GM12878 (cell line): ENCODE measurements around the gene CTDP1. TPM values are rescaled to one million over a fixed set of nuclear protein-coding genes. Genes with fewer than 3 reads are reported as not detected.

Experiments used
- ATAC-seq: fragments of 200-7000 bp; cut with Tn5 transposase; 3 replicates; pipeline ENCODE4 v1.9.1; 2020; ENCODE audit warnings: mild to moderate bottlenecking, moderate library complexity
- BruUV-seq: library from RNA; stranded (reverse); fragments of 400-500 nt; replicated peaks from 2 replicates; lab custom pipeline; 2021; lab: Mats Ljungman, UMichigan
- CTCF ChIA-PET: fragments of 300-600 bp; sonication (Branson Sonifier 250); formaldehyde crosslinking; extraction: SDS; loops from one replicate; lab custom pipeline; 2021; ENCODE audit warnings: inconsistent platforms; lab: Yijun Ruan, JAX
- POLR2A ChIA-PET: fragments of 350-600 bp; formaldehyde crosslinking; extraction: SDS; loops from one replicate; lab custom pipeline; 2021; ENCODE audit warnings: inconsistent platforms; lab: Charles Lee
- RAD21 ChIA-PET: fragments of 300-600 bp; sonication (Branson Sonifier 250); formaldehyde crosslinking; loops from one replicate; lab custom pipeline; 2023; ENCODE audit warnings: antibody characterized with exemption; ENCODE audit not compliant: unreplicated experiment; lab: Charles Lee
- SMC1A ChIA-PET: fragments of 300-600 bp; sonication (Branson Sonifier 250); formaldehyde crosslinking; loops from one replicate; lab custom pipeline; 2023; ENCODE audit not compliant: unreplicated experiment, uncharacterized antibody; lab: Charles Lee
- DNase-seq: peaks from one replicate; pipeline ENCODE4 v3.0.0-alpha.2; 2011; ENCODE audit warnings: low read depth, low spot score
- FAIRE-seq: peaks from 3 replicates; lab custom pipeline; 2011; peaks lifted over from hg19 to GRCh38; lab: Jason Lieb, UNC
- H2AFZ ChIP-seq: 2 replicates; pipeline ENCODE4 v1.6.0; 2011; ENCODE audit warnings: low read depth, low read length, control low read depth; ENCODE audit not compliant: control insufficient read depth
- H3K27ac ChIP-seq: 2 replicates; pipeline ENCODE4 v1.5.1; 2011; ENCODE audit warnings: control low read depth; ENCODE audit not compliant: control insufficient read depth, insufficient read depth
- H3K27me3 ChIP-seq, 2 experiments: replicated peaks in 1 of 2; 2 replicates each; pipeline versions ENCODE4 v1.6.0 to v1.6.1; 2011; ENCODE audit warnings: low read length in 1 of 2; ENCODE audit not compliant: control insufficient read depth in 2 of 2, insufficient read depth in 2 of 2
- H3K36me3 ChIP-seq, 2 experiments: 2 replicates each; pipeline ENCODE4 v1.5.1; 2011; ENCODE audit warnings: low read length in 1 of 2; ENCODE audit not compliant: control insufficient read depth in 2 of 2, insufficient read depth in 2 of 2
- H3K4me1 ChIP-seq: 2 replicates; pipeline ENCODE4 v1.6.1; 2011; ENCODE audit warnings: mild to moderate bottlenecking, low read length, moderate library complexity, mixed read lengths; ENCODE audit not compliant: control insufficient read depth, insufficient read depth
- H3K4me2 ChIP-seq: 2 replicates; pipeline ENCODE4 v1.6.0; 2011; ENCODE audit warnings: control low read depth; ENCODE audit not compliant: control insufficient read depth, insufficient read depth
- H3K4me3 ChIP-seq: fragments of 200-600 bp; sonication (generic); 2 replicates; pipeline ENCODE4 v1.5.1; 2016
- H3K79me2 ChIP-seq: 2 replicates; pipeline ENCODE4 v1.6.0; 2011; ENCODE audit warnings: low read length; ENCODE audit not compliant: control insufficient read depth, insufficient read depth
- H3K9ac ChIP-seq: 2 replicates; pipeline ENCODE4 v1.8.0; 2011; ENCODE audit warnings: low read length, control low read depth, mixed read lengths; ENCODE audit not compliant: control insufficient read depth, insufficient read depth
- H3K9me3 ChIP-seq: replicated peaks from 3 replicates; pipeline ENCODE4 v1.5.1; 2011; ENCODE audit warnings: mild to moderate bottlenecking, low read length; ENCODE audit not compliant: control insufficient read depth, insufficient read depth
- H4K20me1 ChIP-seq: 2 replicates; pipeline ENCODE4 v1.6.0; 2011; ENCODE audit not compliant: control insufficient read depth, insufficient read depth
- CBX5 ChIP-seq: sonication (generic); IDR thresholded peaks from 2 replicates; pipeline ENCODE4 v1.6.1; 2016; ENCODE audit warnings: low read depth, moderate library complexity, mild to moderate bottlenecking, inconsistent platforms
- RAD21 ChIP-seq: IDR thresholded peaks from 2 replicates; pipeline ENCODE4 v1.6.1; 2011; ENCODE audit warnings: mild to moderate bottlenecking, low read depth, low read length, moderate library complexity; ENCODE audit not compliant: insufficient read depth
- WGBS: methylation state at CpG from one replicate; pipeline ENCODE4 v1.1.6; 2016; ENCODE audit warnings: low lambda C conversion rate; ENCODE audit not compliant: insufficient replicate concordance, insufficient coverage; ENCODE audit errors: missing lambda C conversion rate; 5-methylcytosine and 5-hydroxymethylcytosine counted together
- in situ Hi-C: fragments of 300-500 bp; cut with MboI; formaldehyde crosslinking; loops from 9 replicates; pipeline ENCODE4 v1.14.3; 2018; ENCODE audit warnings: mixed read lengths
- intact Hi-C: fragments of 100-400 bp; cut with micrococcal nuclease; formaldehyde crosslinking; loops from one replicate; pipeline ENCODE4 v1.14.2; 2022; ENCODE audit not compliant: unreplicated experiment
- polyA plus RNA-seq, 11 experiments: library from polyadenylated mRNA; depleted of rRNA in 4 of 11; unstranded in 6 of 11; stranded (reverse) in 5 of 11; fragments of >200 nt; fragmentation: Nextera tagmentation in 4 of 11; fragmentation: Illumina TruSeq in 1 of 11; extraction: Ambion mirVana in 4 of 11; extraction: Trizol in 1 of 11; gene quantifications; 1 replicate in 1 of 11; 2 replicates in 10 of 11; pipeline versions ENCODE4 v1.2.1 to v1.2.3, GENCODE V29; 2011 to 2016; ENCODE audit warnings: inconsistent platforms in 2 of 11, missing spikeins in 2 of 11, low read depth in 1 of 11
- total RNA-seq, 4 experiments: library from RNA; depleted of rRNA in 3 of 4; stranded (reverse); fragments of >200 nt in 3 of 4; fragmentation: Illumina TruSeq in 1 of 4; extraction: Trizol in 1 of 4; gene quantifications; 2 replicates each; pipeline versions ENCODE4 v1.2.1 to v1.2.3, GENCODE V29; 2013 to 2021
- TF ChIP-seq, protein P1 (sequence below): fragments of 450-650 bp; IDR thresholded peaks from 2 replicates; pipeline ENCODE4 v1.6.1; 2017; ENCODE audit warnings: antibody characterized with exemption, mild to moderate bottlenecking, moderate library complexity
- TF ChIP-seq, protein P2 (sequence below): fragments of 450-650 bp; IDR thresholded peaks from 2 replicates; pipeline ENCODE4 v1.6.1; 2018; ENCODE audit warnings: borderline replicate concordance, mild to moderate bottlenecking; ENCODE audit not compliant: partially characterized antibody

Gene CTDP1
- total and polyA plus RNA-seq, 10 of the 15 experiments (the other 5 are each of a cell fraction or from before 2014, with no cell fraction given): 0.32 to 31.3 (median 8.8) TPM

DNA sequence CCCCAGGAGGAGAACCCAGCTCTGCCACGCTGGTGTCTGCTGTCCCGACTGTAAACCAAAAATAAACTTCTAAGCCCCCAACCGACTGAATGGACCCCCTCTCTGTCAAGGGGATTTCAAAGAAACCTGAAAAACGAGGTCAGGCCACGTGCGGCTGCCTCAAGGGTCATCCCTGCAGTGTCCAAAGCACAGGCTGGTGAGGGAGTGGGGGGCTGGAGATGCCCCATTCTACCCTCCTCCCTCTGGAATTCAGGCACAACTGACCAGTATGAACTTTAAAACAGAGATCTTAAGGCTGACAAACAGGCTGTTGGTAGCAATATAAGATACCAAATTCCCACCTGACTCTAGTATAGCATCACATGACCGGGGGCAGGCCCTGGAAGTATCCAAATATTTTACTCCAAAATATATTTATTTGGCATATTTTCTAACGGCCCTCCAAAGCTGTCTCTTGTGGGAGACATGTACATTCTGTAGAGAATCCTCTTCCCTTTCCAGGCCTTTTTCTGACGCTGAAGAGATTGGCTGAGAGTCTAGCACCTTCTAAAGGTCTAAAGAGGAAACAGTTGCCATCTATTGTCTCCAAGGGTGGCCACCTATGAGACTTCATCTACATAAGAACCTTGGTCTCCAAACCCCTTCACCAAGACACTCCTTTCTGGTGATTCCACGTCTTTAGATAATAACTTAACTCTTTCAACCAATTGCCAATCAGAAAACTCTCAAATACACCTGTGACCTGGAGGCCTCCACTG, 40.4 kb upstream of the CTDP1 start:
- no peak overlapping the region for H3K4me3 ChIP-seq
- no peaks in the 10 kb centered on the region for H3K36me3 ChIP-seq
- H3K9ac ChIP-seq: no peak overlapping the region
- RAD21 ChIA-PET: interaction anchor here (1.2 to 1.8 kb wide), 3 partner anchors 241 to 264 kb away, joined by 3 to 4 read pairs (median 3); no protein-coding TSS in a partner anchor
- H2AFZ ChIP-seq: no peak overlapping the region
- intact Hi-C loops: no loop called here
- CTCF ChIA-PET: interaction anchor here (0.9 to 1.3 kb wide), 4 partner anchors 34 to 264 kb away, joined by 3 to 4 read pairs (median 3); no protein-coding TSS in a partner anchor
- ATAC-seq: no peak
- H4K20me1 ChIP-seq: no peaks in the 10 kb centered on the region
- POLR2A ChIA-PET: no interaction called here
- TF ChIP-seq CBX5 (no peak), RAD21 (peak; percentile 57)
- TF ChIP-seq, protein P1, sequence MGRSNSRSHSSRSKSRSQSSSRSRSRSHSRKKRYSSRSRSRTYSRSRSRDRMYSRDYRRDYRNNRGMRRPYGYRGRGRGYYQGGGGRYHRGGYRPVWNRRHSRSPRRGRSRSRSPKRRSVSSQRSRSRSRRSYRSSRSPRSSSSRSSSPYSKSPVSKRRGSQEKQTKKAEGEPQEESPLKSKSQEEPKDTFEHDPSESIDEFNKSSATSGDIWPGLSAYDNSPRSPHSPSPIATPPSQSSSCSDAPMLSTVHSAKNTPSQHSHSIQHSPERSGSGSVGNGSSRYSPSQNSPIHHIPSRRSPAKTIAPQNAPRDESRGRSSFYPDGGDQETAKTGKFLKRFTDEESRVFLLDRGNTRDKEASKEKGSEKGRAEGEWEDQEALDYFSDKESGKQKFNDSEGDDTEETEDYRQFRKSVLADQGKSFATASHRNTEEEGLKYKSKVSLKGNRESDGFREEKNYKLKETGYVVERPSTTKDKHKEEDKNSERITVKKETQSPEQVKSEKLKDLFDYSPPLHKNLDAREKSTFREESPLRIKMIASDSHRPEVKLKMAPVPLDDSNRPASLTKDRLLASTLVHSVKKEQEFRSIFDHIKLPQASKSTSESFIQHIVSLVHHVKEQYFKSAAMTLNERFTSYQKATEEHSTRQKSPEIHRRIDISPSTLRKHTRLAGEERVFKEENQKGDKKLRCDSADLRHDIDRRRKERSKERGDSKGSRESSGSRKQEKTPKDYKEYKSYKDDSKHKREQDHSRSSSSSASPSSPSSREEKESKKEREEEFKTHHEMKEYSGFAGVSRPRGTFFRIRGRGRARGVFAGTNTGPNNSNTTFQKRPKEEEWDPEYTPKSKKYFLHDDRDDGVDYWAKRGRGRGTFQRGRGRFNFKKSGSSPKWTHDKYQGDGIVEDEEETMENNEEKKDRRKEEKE: no peak
- TF ChIP-seq, protein P2, sequence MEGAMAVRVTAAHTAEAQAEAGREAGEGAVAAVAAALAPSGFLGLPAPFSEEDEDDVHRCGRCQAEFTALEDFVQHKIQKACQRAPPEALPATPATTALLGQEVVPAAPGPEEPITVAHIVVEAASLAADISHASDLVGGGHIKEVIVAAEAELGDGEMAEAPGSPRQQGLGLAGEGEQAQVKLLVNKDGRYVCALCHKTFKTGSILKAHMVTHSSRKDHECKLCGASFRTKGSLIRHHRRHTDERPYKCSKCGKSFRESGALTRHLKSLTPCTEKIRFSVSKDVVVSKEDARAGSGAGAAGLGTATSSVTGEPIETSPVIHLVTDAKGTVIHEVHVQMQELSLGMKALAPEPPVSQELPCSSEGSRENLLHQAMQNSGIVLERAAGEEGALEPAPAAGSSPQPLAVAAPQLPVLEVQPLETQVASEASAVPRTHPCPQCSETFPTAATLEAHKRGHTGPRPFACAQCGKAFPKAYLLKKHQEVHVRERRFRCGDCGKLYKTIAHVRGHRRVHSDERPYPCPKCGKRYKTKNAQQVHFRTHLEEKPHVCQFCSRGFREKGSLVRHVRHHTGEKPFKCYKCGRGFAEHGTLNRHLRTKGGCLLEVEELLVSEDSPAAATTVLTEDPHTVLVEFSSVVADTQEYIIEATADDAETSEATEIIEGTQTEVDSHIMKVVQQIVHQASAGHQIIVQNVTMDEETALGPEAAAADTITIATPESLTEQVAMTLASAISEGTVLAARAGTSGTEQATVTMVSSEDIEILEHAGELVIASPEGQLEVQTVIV: no peak
- H3K27ac ChIP-seq: no peak overlapping the region
- no peaks in the 10 kb centered on the region; the same call in 2 of the 3 replicates for H3K9me3 ChIP-seq
- no peak for FAIRE-seq
- no TSS peak for BruUV-seq
- no peaks in the 10 kb centered on the region for H3K27me3 ChIP-seq
- SMC1A ChIA-PET: interaction anchor here (1.1 to 4.1 kb wide), 4 partner anchors 14 to 258 kb away, joined by 3 to 18 read pairs (median 3); no protein-coding TSS in a partner anchor
- 22% methylated on average over 10 of the region's 10 CpGs for WGBS
- DNase-seq: no peak
- H3K4me2 ChIP-seq: no peak overlapping the region
- H3K79me2 ChIP-seq: no peaks in the 10 kb centered on the region
- in situ Hi-C loops: no loop called here
- H3K4me1 ChIP-seq: peaks cover 3% of the 10 kb centered on the region
